ENCODE results near the gene IFT81.
A peak's percentile ranks its signal among the peaks of the same experiment; 100 is the strongest.
"Not testable (repeated sequence)": the region's sequence is repeated elsewhere in the genome, so short reads cannot be mapped to it uniquely, and the experiment has no call there.

Gene IFT81

GRCh38 chr12:110124269-110124995, at the start of gene IFT81:
Gene IFT81, plus strand, starts transcription at chr12:110124357. Its CDS starts 3,024 bp downstream, at chr12:110127381.
- peak; percentile 97 for DNase-seq

GRCh38 chr12:110075880-110076279, 48.3 kb upstream of the IFT81 start:
- DNase-seq: no peak

- DNase-seq: no peak
These were observed 46.4 kb upstream of the IFT81 start for GRCh38 chr12:110077800-110078199.

- DNase-seq: peak; percentile 89
These were observed 44.4 kb upstream of the IFT81 start for GRCh38 chr12:110079477-110080400.

GRCh38 chr12:110080410-110080809, 43.7 kb upstream of the IFT81 start:
- DNase-seq: no peak

- DNase-seq: no peak
These were observed 39.7 kb upstream of the IFT81 start for GRCh38 chr12:110084314-110085015.

GRCh38 chr12:110088216-110088615, 35.9 kb upstream of the IFT81 start:
- not testable (repeated sequence) for DNase-seq

GRCh38 chr12:110088936-110089335, 35.2 kb upstream of the IFT81 start:
- no peak for DNase-seq

GRCh38 chr12:110090266-110091135, 33.7 kb upstream of the IFT81 start:
- no peak for DNase-seq

GRCh38 chr12:110091136-110091711, 32.9 kb upstream of the IFT81 start:
- DNase-seq: no peak

- no peak for DNase-seq
These were observed 30.4 kb upstream of the IFT81 start for GRCh38 chr12:110093631-110094311.

GRCh38 chr12:110100315-110100970, 23.7 kb upstream of the IFT81 start:
- peak; percentile 69 for DNase-seq

- DNase-seq: peak; percentile 54
These were observed 21.9 kb upstream of the IFT81 start for GRCh38 chr12:110102255-110102654.

GRCh38 chr12:110104188-110105094, 19.7 kb upstream of the IFT81 start:
- DNase-seq: no peak

GRCh38 chr12:110105159-110105558, 19.0 kb upstream of the IFT81 start:
- no peak for DNase-seq

- DNase-seq: no peak
These were observed 18.2 kb upstream of the IFT81 start for GRCh38 chr12:110105986-110106385.

GRCh38 chr12:110107369-110108281, 16.5 kb upstream of the IFT81 start:
- no peak for DNase-seq

- DNase-seq: no peak
These were observed 15.7 kb upstream of the IFT81 start for GRCh38 chr12:110108309-110109036.

Data from activated CD4-positive, alpha-beta T cell treated with anti-CD3 and anti-CD28 coated beads, Interleukin-10, Interleukin-2, amounts not matched to agents 100 ng/mL and 50 ng/mL, durations not matched to agents 16 hours and 8 hours (primary cell).